ENCODE measurements around the gene MT1H. TPM values are rescaled to one million over a fixed set of nuclear protein-coding genes. Genes with fewer than 3 reads are reported as not detected.

The MT1H gene
- total and polyA plus RNA-seq, 2 of the 13 experiments (the other 11 are each of a cell fraction or from before 2014, with no cell fraction given): 0.60 TPM; not detected in 1

GRCh38 chr16:56681939-56682702, 12.5 kb downstream of the MT1H start, which contains the start of gene MT1X (continued):
- TF ChIP-seq SIN3A (IDR thresholded peaks at IDR 0.05; ENCODE audit: borderline replicate concordance, low read depth, low read length) (peak; percentile 63; the same call in 1 of the 2 replicates), TCF12 (IDR thresholded peaks at IDR 0.05) (no peak), TCF12 (CRISPR knock-in tag; IDR thresholded peaks at IDR 0.05) (no peak), KLF16 (CRISPR knock-in tag; IDR thresholded peaks at IDR 0.05) (0 out of 4 replicates have a peak, but pooled peaks have one; percentile 35 to 57), IKZF4 (CRISPR knock-in tag; IDR thresholded peaks at IDR 0.05; ENCODE audit: borderline replicate concordance, low read depth, not compliant biosample characterization) (no peak), ZFY (CRISPR knock-in tag; IDR thresholded peaks at IDR 0.05) (peak; percentile 86), ZNF652 (CRISPR knock-in tag; IDR thresholded peaks at IDR 0.05; ENCODE audit: borderline replicate concordance, low read depth) (no peak), ZNF780A (CRISPR knock-in tag; IDR thresholded peaks at IDR 0.05) (no peak), FOXP4 (CRISPR knock-in tag; IDR thresholded peaks at IDR 0.05) (peak; percentile 61), SRSF9 (IDR thresholded peaks at IDR 0.05; ENCODE audit: borderline replicate concordance, insufficient read depth, low read depth, low read length, poor library complexity, severe bottlenecking) (no peak), ZNF879 (CRISPR knock-in tag; IDR thresholded peaks at IDR 0.05) (peak; percentile 91), ZNF766 (CRISPR knock-in tag; IDR thresholded peaks at IDR 0.05; ENCODE audit: borderline replicate concordance) (no peak), ZKSCAN5 (CRISPR knock-in tag; IDR thresholded peaks at IDR 0.05) (no peak), MED8 (CRISPR knock-in tag; IDR thresholded peaks at IDR 0.05; ENCODE audit: insufficient replicate concordance) (peak; percentile 75), ZNF468 (CRISPR knock-in tag; IDR thresholded peaks at IDR 0.05) (no peak), ZFP91 (CRISPR knock-in tag; IDR thresholded peaks at IDR 0.05; ENCODE audit: borderline replicate concordance) (peak; percentile 91), GATAD2A (CRISPR knock-in tag; IDR thresholded peaks at IDR 0.05) (peak; percentile 14; the same call in 1 of the 2 replicates), KDM4B (CRISPR knock-in tag; IDR thresholded peaks at IDR 0.05) (no peak), MAZ (IDR thresholded peaks at IDR 0.05; ENCODE audit: borderline replicate concordance, low read depth, low read length) (peak; percentile 60; the same call in 1 of the 2 replicates), MAZ (CRISPR knock-in tag; IDR thresholded peaks at IDR 0.05; ENCODE audit: low read depth) (peak; percentile 43; the same call in 1 of the 2 replicates), SOX6 (IDR thresholded peaks at IDR 0.05) (no peak), SOX6 (CRISPR knock-in tag; IDR thresholded peaks at IDR 0.05) (peak; percentile 77), PBX2 (CRISPR knock-in tag; IDR thresholded peaks at IDR 0.05) (no peak), KDM2A (CRISPR knock-in tag; IDR thresholded peaks at IDR 0.05; ENCODE audit: borderline replicate concordance, low read depth) (peak; percentile 87; the same call in 1 of the 2 replicates), ELF4 (CRISPR knock-in tag; IDR thresholded peaks at IDR 0.05; ENCODE audit: borderline replicate concordance) (no peak), ZSCAN12 (CRISPR knock-in tag; IDR thresholded peaks at IDR 0.05) (0 out of 2 replicates have a peak, but pooled peaks have one; percentile 39)

All from HepG2 (cell line).